ENCODE measurements around the gene CD44.

Gene CD44

DNA sequence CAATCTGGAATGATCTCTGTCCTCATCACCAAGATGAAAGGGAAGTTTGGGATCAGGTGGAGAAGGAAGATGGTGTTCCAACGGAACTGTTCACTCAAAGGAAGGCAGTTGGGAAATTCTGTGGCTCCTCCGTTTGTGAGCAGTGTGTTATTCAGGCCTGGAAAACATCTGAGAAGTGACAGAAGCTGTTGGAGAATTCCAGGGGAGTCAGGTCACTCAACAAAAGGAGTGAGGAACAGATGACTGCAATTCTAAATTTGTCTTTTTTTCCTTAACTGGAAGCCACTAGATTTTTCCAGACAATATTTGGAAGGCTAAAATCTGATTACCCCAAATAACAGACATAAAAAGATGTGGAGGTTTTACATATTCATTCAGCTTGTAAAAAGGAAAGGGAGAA, 107.8 kb downstream of the CD44 start:
- Histone ChIP-seq H3K36me3 (peaks cover 8% of the 10 kb centered on the region), H3K27ac (no peak overlapping the region), H3K27me3 (ENCODE audit: insufficient read depth, low read depth, severe bottlenecking) (no peaks in the 10 kb centered on the region), H3K4me3 (ENCODE audit: low read depth, low read length) (no peak overlapping the region), H3K9me3 (ENCODE audit: severe bottlenecking) (peaks cover 2% of the 10 kb centered on the region)
- no peak for DNase-seq
- TF ChIP-seq, protein P1, sequence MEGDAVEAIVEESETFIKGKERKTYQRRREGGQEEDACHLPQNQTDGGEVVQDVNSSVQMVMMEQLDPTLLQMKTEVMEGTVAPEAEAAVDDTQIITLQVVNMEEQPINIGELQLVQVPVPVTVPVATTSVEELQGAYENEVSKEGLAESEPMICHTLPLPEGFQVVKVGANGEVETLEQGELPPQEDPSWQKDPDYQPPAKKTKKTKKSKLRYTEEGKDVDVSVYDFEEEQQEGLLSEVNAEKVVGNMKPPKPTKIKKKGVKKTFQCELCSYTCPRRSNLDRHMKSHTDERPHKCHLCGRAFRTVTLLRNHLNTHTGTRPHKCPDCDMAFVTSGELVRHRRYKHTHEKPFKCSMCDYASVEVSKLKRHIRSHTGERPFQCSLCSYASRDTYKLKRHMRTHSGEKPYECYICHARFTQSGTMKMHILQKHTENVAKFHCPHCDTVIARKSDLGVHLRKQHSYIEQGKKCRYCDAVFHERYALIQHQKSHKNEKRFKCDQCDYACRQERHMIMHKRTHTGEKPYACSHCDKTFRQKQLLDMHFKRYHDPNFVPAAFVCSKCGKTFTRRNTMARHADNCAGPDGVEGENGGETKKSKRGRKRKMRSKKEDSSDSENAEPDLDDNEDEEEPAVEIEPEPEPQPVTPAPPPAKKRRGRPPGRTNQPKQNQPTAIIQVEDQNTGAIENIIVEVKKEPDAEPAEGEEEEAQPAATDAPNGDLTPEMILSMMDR (IDR thresholded peaks at IDR 0.05; ENCODE audit: low read depth, low read length): no peak

DNA sequence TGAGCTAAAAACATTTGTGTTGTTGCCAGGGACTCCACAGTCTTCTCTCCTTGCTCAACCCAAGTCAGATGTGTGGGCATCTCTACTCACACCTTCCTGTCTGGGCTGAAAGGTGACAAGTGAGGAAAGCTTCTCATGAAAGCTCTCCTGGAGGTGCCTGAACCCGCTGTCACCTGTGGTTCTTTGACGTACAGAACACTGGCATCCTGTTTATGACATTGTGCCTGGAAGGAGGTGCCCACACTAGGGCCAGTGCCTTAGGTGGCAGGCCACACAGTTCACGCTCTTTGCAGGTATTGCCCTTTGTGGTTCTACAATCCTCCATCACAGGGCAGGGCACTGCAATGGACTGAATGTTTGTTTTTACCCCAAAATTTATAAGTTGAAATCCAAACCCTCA, 108.5 kb downstream of the CD44 start:
- no peak overlapping the region for H3K4me3 ChIP-seq (ENCODE audit: low read depth, low read length)
- TF ChIP-seq, protein P1 (IDR thresholded peaks at IDR 0.05; ENCODE audit: low read depth, low read length): no peak
- no peak for DNase-seq

DNA sequence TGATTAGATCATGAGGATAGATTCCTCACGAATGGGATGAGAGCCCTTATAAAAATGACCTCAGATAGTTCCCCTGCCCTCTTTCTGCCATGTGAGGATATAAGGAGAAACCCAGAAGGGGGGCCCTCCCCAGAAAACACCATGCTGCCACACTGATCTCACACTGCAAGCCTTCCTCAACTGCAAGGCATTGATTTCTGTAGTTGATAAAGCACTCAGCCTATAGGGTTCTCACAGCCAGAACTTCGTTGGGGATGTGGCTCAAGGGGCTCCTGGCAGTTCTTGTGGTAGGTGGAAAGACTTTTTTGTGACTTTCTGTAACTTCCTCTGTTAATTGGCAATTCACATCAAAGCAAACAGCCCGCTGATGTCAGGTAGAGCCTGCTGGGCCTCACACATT, 108.9 kb downstream of the CD44 start:
- DNase-seq: no peak
- Histone ChIP-seq H3K9me3 (ENCODE audit: severe bottlenecking) (peaks cover 2% of the 10 kb centered on the region), H3K27me3 (ENCODE audit: insufficient read depth, low read depth, severe bottlenecking) (no peaks in the 10 kb centered on the region), H3K27ac (no peak overlapping the region), H3K4me3 (ENCODE audit: low read depth, low read length) (no peak overlapping the region), H3K36me3 (peaks cover 8% of the 10 kb centered on the region)
- TF ChIP-seq, protein P1 (IDR thresholded peaks at IDR 0.05; ENCODE audit: low read depth, low read length): no peak

More for the DNA sequence above, 108.5 kb downstream of the CD44 start:
- Histone ChIP-seq H3K9me3 (ENCODE audit: severe bottlenecking) (peaks cover 2% of the 10 kb centered on the region), H3K36me3 (peaks cover 8% of the 10 kb centered on the region), H3K27me3 (ENCODE audit: insufficient read depth, low read depth, severe bottlenecking) (no peaks in the 10 kb centered on the region), H3K27ac (no peak overlapping the region)

DNA sequence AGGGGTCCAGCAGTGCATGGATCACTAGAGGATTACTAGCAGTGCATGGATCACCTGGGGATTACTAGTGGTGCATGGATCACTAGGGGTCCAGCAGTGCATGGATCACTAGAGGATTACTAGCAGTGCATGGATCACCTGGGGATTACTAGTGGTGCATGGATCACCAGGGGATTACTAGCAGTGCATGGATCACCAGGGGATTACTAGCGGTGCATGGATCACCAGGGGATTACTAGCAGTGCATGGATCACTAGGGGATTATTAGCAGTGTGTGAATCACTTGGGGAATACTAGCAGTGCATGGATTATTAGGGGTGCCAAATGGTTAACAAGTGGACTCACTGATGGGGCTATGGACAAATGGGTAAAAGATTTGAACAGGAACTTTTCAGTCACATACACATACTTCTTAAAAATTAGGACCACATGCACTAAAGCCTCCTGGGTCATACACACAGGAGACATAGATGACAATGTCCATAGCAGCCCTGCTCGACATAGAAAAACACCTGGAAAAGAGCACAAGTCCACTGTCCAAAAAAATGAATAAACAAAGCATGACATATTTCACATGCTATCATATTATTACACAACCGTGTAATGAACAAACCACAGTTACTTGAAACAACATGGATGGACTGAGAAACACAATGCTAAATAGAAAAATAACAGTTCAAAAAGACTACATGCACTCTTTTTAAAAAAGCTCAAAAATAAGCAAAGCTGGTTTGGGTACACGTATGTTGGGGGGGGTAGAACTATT, 109.8 kb downstream of the CD44 start:
- Histone ChIP-seq H3K27me3 (ENCODE audit: insufficient read depth, low read depth, severe bottlenecking) (no peaks in the 10 kb centered on the region), H3K9me3 (ENCODE audit: severe bottlenecking) (peaks cover 2% of the 10 kb centered on the region), H3K4me3 (ENCODE audit: low read depth, low read length) (no peak overlapping the region), H3K36me3 (peaks cover 8% of the 10 kb centered on the region), H3K27ac (no peak overlapping the region)
- peak; percentile 16 for DNase-seq
- TF ChIP-seq, protein P1 (IDR thresholded peaks at IDR 0.05; ENCODE audit: low read depth, low read length): no peak

DNA sequence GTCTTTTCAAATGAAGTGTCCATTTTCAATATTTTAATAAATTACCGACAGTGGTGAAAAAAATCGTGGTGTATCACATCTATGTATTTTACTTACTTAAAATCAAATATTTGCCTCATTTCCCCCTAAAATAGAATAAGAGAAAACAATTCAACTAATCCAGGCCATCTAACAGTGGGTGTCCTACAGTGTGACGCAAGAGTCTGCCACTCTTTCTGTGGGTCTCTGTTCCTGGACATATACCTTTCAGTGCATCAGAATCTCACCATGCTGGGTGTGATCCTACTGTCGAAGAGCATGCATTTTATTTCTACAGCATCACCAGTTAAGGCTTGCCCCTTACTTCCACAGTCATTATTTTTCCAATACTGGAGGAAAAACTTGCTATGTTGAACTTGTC, 111.2 kb downstream of the CD44 start:
- Histone ChIP-seq H3K27me3 (ENCODE audit: insufficient read depth, low read depth, severe bottlenecking) (no peaks in the 10 kb centered on the region), H3K27ac (no peak overlapping the region), H3K9me3 (ENCODE audit: severe bottlenecking) (peaks cover 2% of the 10 kb centered on the region), H3K36me3 (peaks cover 8% of the 10 kb centered on the region), H3K4me3 (ENCODE audit: low read depth, low read length) (no peak overlapping the region)
- DNase-seq: no peak
- TF ChIP-seq, protein P1 (IDR thresholded peaks at IDR 0.05; ENCODE audit: low read depth, low read length): no peak

DNA sequence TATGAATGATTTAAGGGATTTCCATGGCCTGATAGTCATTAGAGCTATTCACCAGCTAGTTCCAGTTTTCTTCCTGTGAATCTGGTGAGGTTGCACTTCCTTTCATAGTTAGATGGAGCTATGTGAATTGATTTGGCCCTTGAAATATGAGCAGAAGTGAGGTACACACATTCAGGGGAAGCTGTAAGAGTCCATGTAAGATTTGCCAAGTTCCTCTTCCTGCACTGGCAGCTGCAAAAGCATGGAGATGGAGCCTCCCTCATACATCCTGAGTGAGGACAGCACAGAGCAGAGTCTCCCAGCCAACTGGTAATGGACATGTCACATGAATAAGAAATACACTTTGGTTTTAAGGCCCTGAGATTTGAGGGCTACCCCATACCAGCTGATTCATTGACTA, 111.7 kb downstream of the CD44 start:
- Histone ChIP-seq H3K9me3 (ENCODE audit: severe bottlenecking) (peaks cover 2% of the 10 kb centered on the region), H3K4me3 (ENCODE audit: low read depth, low read length) (no peak overlapping the region), H3K27ac (no peak overlapping the region), H3K36me3 (peaks cover 8% of the 10 kb centered on the region), H3K27me3 (ENCODE audit: insufficient read depth, low read depth, severe bottlenecking) (no peaks in the 10 kb centered on the region)
- no peak for DNase-seq
- TF ChIP-seq, protein P1 (IDR thresholded peaks at IDR 0.05; ENCODE audit: low read depth, low read length): no peak
